ENCODE measurements around the gene FRRS1. TPM values are rescaled to one million over a fixed set of nuclear protein-coding genes. Genes with fewer than 3 reads are reported as not detected.
"Not testable (repeated sequence)": the region's sequence is repeated elsewhere in the genome, so short reads cannot be mapped to it uniquely, and the experiment has no call there.

FRRS1 gene
- polyA plus RNA-seq (2013, experiment 1 of 4) = 5.6 TPM
- polyA plus RNA-seq (2013, experiment 2 of 4) = 4.5 TPM
- polyA plus RNA-seq (2013, experiment 3 of 4) = 4.8 TPM
- 4.5 TPM for polyA plus RNA-seq (2013, experiment 4 of 4)

DNA sequence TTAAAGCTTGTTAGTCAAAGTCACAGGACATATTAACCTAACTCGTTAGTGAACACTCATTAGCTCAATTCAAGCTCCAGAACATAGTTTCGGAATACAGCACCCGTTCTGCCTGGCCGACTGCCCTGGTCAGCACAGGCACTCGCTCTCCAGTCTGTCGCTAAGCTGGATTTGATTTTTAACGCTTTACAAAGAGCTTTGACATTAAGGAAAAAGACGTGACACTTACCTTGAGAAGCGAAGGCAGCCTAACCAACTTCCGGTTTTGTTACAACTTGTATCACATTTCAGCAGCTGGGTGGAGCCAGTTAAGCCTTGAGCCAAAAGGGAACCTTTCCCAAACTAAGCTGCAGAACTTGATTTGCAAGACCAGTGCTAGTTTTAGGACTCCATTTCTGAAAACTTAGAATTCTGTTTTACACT lies at the start of gene FRRS1:
TSS of gene FRRS1 (minus strand) at position 258 of the 423 bp plus-strand sequence. CDS start 17,867 bp downstream, outside the sequence.
- Histone ChIP-seq H3K27me3 (ENCODE audit: control insufficient read depth, insufficient read depth, low read length, poor library complexity, severe bottlenecking) (no peaks in the 10 kb centered on the region), H3K4me3 (ENCODE audit: insufficient read depth, low read depth, low read length) (peak within 1 kb of the TSS; percentile 49), H3K9me3 (ENCODE audit: control insufficient read depth, low read length) (no peaks in the 10 kb centered on the region), H3K27ac (ENCODE audit: insufficient read depth, low read depth, low read length, poor library complexity, severe bottlenecking) (peak within 1 kb of the TSS; percentile 36), H3K4me1 (ENCODE audit: control insufficient read depth, insufficient read depth, low read length) (no peaks in the 10 kb centered on the region), H3K36me3 (ENCODE audit: control insufficient read depth, insufficient read depth, low read length) (no peaks in the 10 kb centered on the region)
- WGBS, 2 experiments = 12 to 13% methylated on average over 10 of the region's 10 CpGs

- Histone ChIP-seq H3K36me3 (ENCODE audit: control insufficient read depth, insufficient read depth, low read length) (no peaks in the 10 kb centered on the region), H3K27ac (ENCODE audit: insufficient read depth, low read depth, low read length, poor library complexity, severe bottlenecking) (no peak overlapping the region), H3K9me3 (ENCODE audit: control insufficient read depth, low read length) (no peaks in the 10 kb centered on the region), H3K4me1 (ENCODE audit: control insufficient read depth, insufficient read depth, low read length) (no peaks in the 10 kb centered on the region), H3K27me3 (ENCODE audit: control insufficient read depth, insufficient read depth, low read length, poor library complexity, severe bottlenecking) (no peaks in the 10 kb centered on the region), H3K4me3 (ENCODE audit: insufficient read depth, low read depth, low read length) (no peak overlapping the region)
- WGBS, 2 experiments = 83 to 85% methylated on average over 3 of the region's 3 CpGs
These were observed 48.0 kb upstream of the FRRS1 start for GRCh38 chr1:99814373-99814900.

GRCh38 chr1:99811747-99812146 lies 45.3 kb upstream of the FRRS1 start:
- Histone ChIP-seq H3K9me3 (ENCODE audit: control insufficient read depth, low read length) (no peaks in the 10 kb centered on the region), H3K36me3 (ENCODE audit: control insufficient read depth, insufficient read depth, low read length) (no peaks in the 10 kb centered on the region), H3K4me3 (ENCODE audit: insufficient read depth, low read depth, low read length) (no peak overlapping the region), H3K27ac (ENCODE audit: insufficient read depth, low read depth, low read length, poor library complexity, severe bottlenecking) (no peak overlapping the region), H3K27me3 (ENCODE audit: control insufficient read depth, insufficient read depth, low read length, poor library complexity, severe bottlenecking) (no peaks in the 10 kb centered on the region), H3K4me1 (ENCODE audit: control insufficient read depth, insufficient read depth, low read length) (no peaks in the 10 kb centered on the region)
- no CpG with 5 or more reads among the region's 1 CpG for WGBS, 2 experiments

GRCh38 chr1:99811075-99811474 lies 44.6 kb upstream of the FRRS1 start:
- H3K36me3 ChIP-seq (ENCODE audit: control insufficient read depth, insufficient read depth, low read length) = no peaks in the 10 kb centered on the region
- no peak overlapping the region for H3K4me3 ChIP-seq (ENCODE audit: insufficient read depth, low read depth, low read length)
- no peaks in the 10 kb centered on the region for H3K27me3 ChIP-seq (ENCODE audit: control insufficient read depth, insufficient read depth, low read length, poor library complexity, severe bottlenecking)
- H3K4me1 ChIP-seq (ENCODE audit: control insufficient read depth, insufficient read depth, low read length) = no peaks in the 10 kb centered on the region
- H3K27ac ChIP-seq (ENCODE audit: insufficient read depth, low read depth, low read length, poor library complexity, severe bottlenecking) = no peak overlapping the region
- 100% methylated on average over 1 of the region's 1 CpG for WGBS, 2 experiments
- no peaks in the 10 kb centered on the region for H3K9me3 ChIP-seq (ENCODE audit: control insufficient read depth, low read length)

GRCh38 chr1:99808391-99809115 lies 42.1 kb upstream of the FRRS1 start:
- no peak overlapping the region for H3K4me3 ChIP-seq (ENCODE audit: insufficient read depth, low read depth, low read length)
- H3K27ac ChIP-seq (ENCODE audit: insufficient read depth, low read depth, low read length, poor library complexity, severe bottlenecking) = no peak overlapping the region
- H3K36me3 ChIP-seq (ENCODE audit: control insufficient read depth, insufficient read depth, low read length) = no peaks in the 10 kb centered on the region
- no peaks in the 10 kb centered on the region for H3K4me1 ChIP-seq (ENCODE audit: control insufficient read depth, insufficient read depth, low read length)
- H3K27me3 ChIP-seq (ENCODE audit: control insufficient read depth, insufficient read depth, low read length, poor library complexity, severe bottlenecking) = no peaks in the 10 kb centered on the region
- 11 to 27% methylated on average over 5 to 7 of the region's 7 CpGs for WGBS, 2 experiments
- no peaks in the 10 kb centered on the region for H3K9me3 ChIP-seq (ENCODE audit: control insufficient read depth, low read length)

GRCh38 chr1:99806882-99807281 lies 40.4 kb upstream of the FRRS1 start:
- no peak overlapping the region for H3K27ac ChIP-seq (ENCODE audit: insufficient read depth, low read depth, low read length, poor library complexity, severe bottlenecking)
- H3K4me3 ChIP-seq (ENCODE audit: insufficient read depth, low read depth, low read length) = no peak overlapping the region
- no peaks in the 10 kb centered on the region for H3K9me3 ChIP-seq (ENCODE audit: control insufficient read depth, low read length)
- 83 to 88% methylated on average over 2 of the region's 2 CpGs for WGBS, 2 experiments
- H3K4me1 ChIP-seq (ENCODE audit: control insufficient read depth, insufficient read depth, low read length) = no peaks in the 10 kb centered on the region
- H3K36me3 ChIP-seq (ENCODE audit: control insufficient read depth, insufficient read depth, low read length) = no peaks in the 10 kb centered on the region
- no peaks in the 10 kb centered on the region for H3K27me3 ChIP-seq (ENCODE audit: control insufficient read depth, insufficient read depth, low read length, poor library complexity, severe bottlenecking)

- H3K36me3 ChIP-seq (ENCODE audit: control insufficient read depth, insufficient read depth, low read length) = no peaks in the 10 kb centered on the region
- H3K27ac ChIP-seq (ENCODE audit: insufficient read depth, low read depth, low read length, poor library complexity, severe bottlenecking) = no peak overlapping the region
- no peaks in the 10 kb centered on the region for H3K9me3 ChIP-seq (ENCODE audit: control insufficient read depth, low read length)
- H3K27me3 ChIP-seq (ENCODE audit: control insufficient read depth, insufficient read depth, low read length, poor library complexity, severe bottlenecking) = no peaks in the 10 kb centered on the region
- no peak overlapping the region for H3K4me3 ChIP-seq (ENCODE audit: insufficient read depth, low read depth, low read length)
- H3K4me1 ChIP-seq (ENCODE audit: control insufficient read depth, insufficient read depth, low read length) = no peaks in the 10 kb centered on the region
- WGBS, 2 experiments = 87 to 92% methylated on average over 3 of the region's 3 CpGs
These were observed 35.1 kb upstream of the FRRS1 start for GRCh38 chr1:99801584-99801983.

DNA sequence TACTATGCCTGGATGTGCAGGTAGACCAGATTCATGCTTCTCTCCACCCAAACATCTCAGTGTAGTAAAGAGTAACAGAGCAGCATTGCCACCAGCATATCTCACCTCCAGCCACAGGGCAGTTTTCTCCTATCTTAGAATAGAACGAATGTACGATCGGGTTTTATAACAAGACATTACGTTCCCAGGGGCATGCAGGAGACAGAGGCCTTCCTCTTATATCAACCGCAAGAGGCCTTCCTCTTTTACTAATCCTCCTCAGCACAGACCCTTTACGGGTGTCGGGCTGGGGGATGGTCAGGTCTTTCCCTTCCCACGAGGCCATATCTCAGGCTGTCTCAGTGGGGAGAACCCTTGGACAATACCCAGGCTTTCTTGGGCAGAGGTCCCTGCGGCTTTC lies 27.4 kb upstream of the FRRS1 start:
- not testable (repeated sequence) for H3K27me3 ChIP-seq (ENCODE audit: control insufficient read depth, insufficient read depth, low read length, poor library complexity, severe bottlenecking); H3K27ac ChIP-seq (ENCODE audit: insufficient read depth, low read depth, low read length, poor library complexity, severe bottlenecking); H3K9me3 ChIP-seq (ENCODE audit: control insufficient read depth, low read length); H3K36me3 ChIP-seq (ENCODE audit: control insufficient read depth, insufficient read depth, low read length); H3K4me3 ChIP-seq (ENCODE audit: insufficient read depth, low read depth, low read length); H3K4me1 ChIP-seq (ENCODE audit: control insufficient read depth, insufficient read depth, low read length)
- WGBS, 2 experiments = 90 to 91% methylated on average over 9 of the region's 9 CpGs

- Histone ChIP-seq H3K36me3 (ENCODE audit: control insufficient read depth, insufficient read depth, low read length) (no peaks in the 10 kb centered on the region), H3K9me3 (ENCODE audit: control insufficient read depth, low read length) (no peaks in the 10 kb centered on the region), H3K27me3 (ENCODE audit: control insufficient read depth, insufficient read depth, low read length, poor library complexity, severe bottlenecking) (no peaks in the 10 kb centered on the region), H3K27ac (ENCODE audit: insufficient read depth, low read depth, low read length, poor library complexity, severe bottlenecking) (no peak overlapping the region), H3K4me3 (ENCODE audit: insufficient read depth, low read depth, low read length) (no peak overlapping the region), H3K4me1 (ENCODE audit: control insufficient read depth, insufficient read depth, low read length) (no peaks in the 10 kb centered on the region)
- WGBS, 2 experiments = 91 to 100% methylated on average over 2 of the region's 2 CpGs
These were observed 23.3 kb upstream of the FRRS1 start for GRCh38 chr1:99789715-99790114.

- H3K36me3 ChIP-seq (ENCODE audit: control insufficient read depth, insufficient read depth, low read length) = no peaks in the 10 kb centered on the region
- no peaks in the 10 kb centered on the region for H3K27me3 ChIP-seq (ENCODE audit: control insufficient read depth, insufficient read depth, low read length, poor library complexity, severe bottlenecking)
- H3K9me3 ChIP-seq (ENCODE audit: control insufficient read depth, low read length) = no peaks in the 10 kb centered on the region
- H3K27ac ChIP-seq (ENCODE audit: insufficient read depth, low read depth, low read length, poor library complexity, severe bottlenecking) = no peak overlapping the region
- no peak overlapping the region for H3K4me3 ChIP-seq (ENCODE audit: insufficient read depth, low read depth, low read length)
- H3K4me1 ChIP-seq (ENCODE audit: control insufficient read depth, insufficient read depth, low read length) = no peaks in the 10 kb centered on the region
These were observed 22.5 kb upstream of the FRRS1 start for GRCh38 chr1:99788896-99789295.
